Effector memory CD4-positive, alpha-beta T cell (primary cell): ENCODE data around the gene A1CF.

Experiments used
- DNase-seq, 3 donors: peaks; one replicate each; pipeline ENCODE4 v3.0.0-alpha.2; 2020
- H3K27ac ChIP-seq: 2 replicates; pipeline ENCODE4 v1.7.0; 2013; ENCODE audit warnings: mild to moderate bottlenecking, low read length, moderate library complexity; ENCODE audit not compliant: insufficient read depth, poor library complexity, severe bottlenecking
- H3K27me3 ChIP-seq: replicated peaks from 2 replicates; pipeline ENCODE4 v1.7.0; 2013; ENCODE audit warnings: mild to moderate bottlenecking, low read length; ENCODE audit not compliant: insufficient read depth, control insufficient read depth, poor library complexity, severe bottlenecking
- H3K36me3 ChIP-seq: 2 replicates; pipeline ENCODE4 v1.7.0; 2013; ENCODE audit warnings: mild to moderate bottlenecking, low read length, moderate library complexity; ENCODE audit not compliant: control insufficient read depth, insufficient read depth
- H3K4me1 ChIP-seq: 2 replicates; pipeline ENCODE4 v1.7.0; 2013; ENCODE audit warnings: low read length, mild to moderate bottlenecking; ENCODE audit not compliant: control insufficient read depth, insufficient read depth, poor library complexity, severe bottlenecking
- H3K4me3 ChIP-seq: 2 replicates; pipeline ENCODE4 v1.7.0; 2013; ENCODE audit warnings: low read length, low read depth, mild to moderate bottlenecking; ENCODE audit not compliant: insufficient read depth, poor library complexity, severe bottlenecking
- H3K9me3 ChIP-seq: 2 replicates; pipeline ENCODE4 v1.7.0; 2013; ENCODE audit warnings: mild to moderate bottlenecking, low read length, moderate library complexity; ENCODE audit not compliant: control insufficient read depth

A1CF gene

DNA sequence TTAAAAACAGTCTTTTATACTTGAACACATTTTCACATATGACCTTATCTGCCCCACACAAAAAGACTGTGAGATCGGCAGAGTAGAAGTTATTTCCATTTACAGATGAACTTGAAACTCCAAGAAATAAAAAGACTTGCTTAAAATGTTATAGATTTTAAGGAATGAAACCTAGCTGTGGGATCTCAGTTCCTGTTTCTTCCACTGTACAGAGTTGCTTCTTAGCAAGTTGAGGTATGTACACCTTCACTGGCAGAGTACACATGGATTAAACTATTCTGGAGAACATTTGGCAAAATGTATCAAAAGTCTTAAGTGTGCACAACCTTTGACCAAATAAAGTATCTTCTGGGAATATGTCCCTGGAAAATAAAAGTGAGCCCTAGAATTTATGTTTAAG, 48.3 kb downstream of the A1CF start:
- no peak for DNase-seq
- Histone ChIP-seq H3K4me3 (no peak overlapping the region), H3K27me3 (no peaks in the 10 kb centered on the region), H3K4me1 (no peaks in the 10 kb centered on the region), H3K36me3 (no peaks in the 10 kb centered on the region), H3K27ac (no peak overlapping the region), H3K9me3 (no peaks in the 10 kb centered on the region)

DNA sequence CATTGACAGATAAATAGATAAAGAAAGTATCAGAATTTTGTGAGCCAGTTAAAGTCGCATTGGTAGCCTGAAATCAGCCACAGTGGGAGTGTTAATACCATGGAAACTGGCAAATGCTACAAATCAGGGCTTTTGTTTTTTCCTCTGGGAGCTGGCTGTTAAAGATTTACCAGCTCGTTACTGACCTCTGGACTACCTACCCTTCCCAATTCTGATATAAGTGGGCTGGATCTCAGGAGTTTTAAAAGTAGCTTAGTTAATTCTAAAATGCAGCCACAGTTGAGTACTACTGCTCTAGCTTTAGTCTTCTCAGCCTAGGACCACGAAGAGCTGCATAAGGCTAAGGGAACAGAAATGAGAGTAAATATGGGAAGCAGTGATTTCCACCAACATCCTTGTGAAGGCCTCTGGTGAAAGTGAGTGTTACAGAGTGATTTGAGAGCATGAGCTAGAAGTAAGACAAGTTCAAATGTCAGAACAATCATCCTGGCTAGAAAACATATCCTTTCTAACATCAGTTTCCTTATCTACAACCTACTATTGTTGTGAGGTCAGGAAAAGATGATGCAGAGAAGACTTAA, 53.2 kb downstream of the A1CF start:
- Histone ChIP-seq H3K36me3 (no peaks in the 10 kb centered on the region), H3K27ac (no peak overlapping the region), H3K4me1 (no peaks in the 10 kb centered on the region), H3K4me3 (no peak overlapping the region), H3K9me3 (no peaks in the 10 kb centered on the region), H3K27me3 (no peaks in the 10 kb centered on the region)
- DNase-seq: no peak

DNA sequence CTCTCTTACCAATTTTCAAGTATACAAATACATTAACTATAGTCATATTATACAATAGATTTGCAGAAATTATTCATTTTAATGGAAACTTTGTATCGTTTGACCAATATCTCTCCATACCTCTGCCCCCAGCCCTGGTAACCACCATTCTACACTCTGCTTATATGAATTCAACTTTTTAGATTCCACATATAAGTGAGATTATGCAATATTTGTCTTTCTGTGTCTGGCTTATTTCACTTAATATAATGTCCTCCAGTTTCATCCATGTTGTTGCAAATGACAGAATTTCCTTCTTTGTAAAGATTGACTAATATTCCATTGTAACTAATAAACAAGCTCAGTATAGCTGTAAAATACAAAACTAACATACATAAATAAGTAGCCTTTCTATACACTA, 55.4 kb downstream of the A1CF start:
- Histone ChIP-seq H3K9me3 (no peaks in the 10 kb centered on the region), H3K27me3 (no peaks in the 10 kb centered on the region), H3K4me1 (no peaks in the 10 kb centered on the region), H3K36me3 (no peaks in the 10 kb centered on the region), H3K4me3 (no peak overlapping the region), H3K27ac (no peak overlapping the region)
- no peak for DNase-seq

DNA sequence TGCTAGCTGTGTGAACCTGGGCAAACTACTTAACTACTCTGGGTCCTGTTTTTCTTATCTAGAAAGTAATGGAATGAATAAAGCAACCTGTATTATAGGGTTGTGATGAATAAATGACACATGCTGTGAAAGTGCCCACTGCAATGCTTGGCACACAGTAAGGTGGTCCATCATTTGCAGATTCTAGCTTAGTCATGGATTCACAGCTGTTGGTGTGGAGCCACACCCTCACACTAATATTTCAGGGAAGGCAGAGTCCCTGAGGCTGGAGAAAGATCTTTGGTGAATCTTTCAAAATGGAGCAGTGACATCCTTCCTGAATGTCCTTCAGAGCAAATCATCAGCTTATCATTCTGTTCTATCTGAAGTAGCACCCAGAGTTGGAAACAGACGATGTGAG, 60.6 kb downstream of the A1CF start:
- Histone ChIP-seq H3K4me1 (no peaks in the 10 kb centered on the region), H3K4me3 (no peak overlapping the region), H3K27me3 (no peaks in the 10 kb centered on the region), H3K27ac (no peak overlapping the region), H3K9me3 (no peaks in the 10 kb centered on the region), H3K36me3 (no peaks in the 10 kb centered on the region)
- no peak for DNase-seq

DNA sequence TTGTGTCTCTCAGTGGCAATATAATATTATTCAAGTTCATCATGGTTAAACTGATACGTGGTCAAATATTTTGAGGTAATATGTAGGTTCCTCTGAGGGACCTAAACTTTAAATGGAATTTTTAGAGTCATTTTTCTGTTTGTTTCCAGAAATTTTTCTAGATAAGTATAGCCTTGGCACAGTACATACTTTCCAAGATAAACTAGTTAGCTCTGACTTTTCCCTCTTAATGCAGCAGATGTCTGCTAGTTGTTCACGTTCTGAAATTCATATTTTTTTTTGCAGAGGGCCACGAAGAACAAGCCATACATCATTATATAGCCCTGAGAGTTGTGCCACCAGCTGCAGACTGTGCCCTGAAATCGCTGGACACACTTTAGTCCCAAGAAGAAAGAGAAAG, 61.6 kb downstream of the A1CF start:
- Histone ChIP-seq H3K9me3 (no peaks in the 10 kb centered on the region), H3K27ac (no peak overlapping the region), H3K4me3 (no peak overlapping the region), H3K27me3 (no peaks in the 10 kb centered on the region), H3K4me1 (no peaks in the 10 kb centered on the region), H3K36me3 (no peaks in the 10 kb centered on the region)
- DNase-seq: no peak

DNA sequence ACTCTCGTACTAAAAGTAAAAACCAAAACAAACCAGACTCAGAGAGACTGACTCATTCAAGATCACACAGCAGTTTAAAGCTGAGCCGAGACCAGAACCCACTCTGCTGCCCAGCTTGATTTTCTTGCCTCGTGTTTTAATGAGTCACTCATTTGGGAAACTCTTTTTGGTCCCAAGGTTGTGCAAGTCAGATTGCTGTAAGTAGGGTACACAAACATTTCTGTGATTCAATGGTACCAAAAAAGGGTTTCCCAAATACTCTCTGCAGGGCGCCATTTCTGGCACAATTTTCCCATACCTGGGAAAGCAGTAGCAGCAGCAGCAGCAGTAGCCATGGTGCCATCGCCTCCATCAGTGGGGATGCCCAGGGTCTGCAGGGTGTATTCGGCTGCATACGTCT, 75.8 kb downstream of the A1CF start:
- Histone ChIP-seq H3K9me3 (no peaks in the 10 kb centered on the region), H3K4me3 (no peak overlapping the region), H3K27ac (no peak overlapping the region), H3K36me3 (no peaks in the 10 kb centered on the region), H3K4me1 (no peaks in the 10 kb centered on the region), H3K27me3 (no peaks in the 10 kb centered on the region)
- no peak for DNase-seq

DNA sequence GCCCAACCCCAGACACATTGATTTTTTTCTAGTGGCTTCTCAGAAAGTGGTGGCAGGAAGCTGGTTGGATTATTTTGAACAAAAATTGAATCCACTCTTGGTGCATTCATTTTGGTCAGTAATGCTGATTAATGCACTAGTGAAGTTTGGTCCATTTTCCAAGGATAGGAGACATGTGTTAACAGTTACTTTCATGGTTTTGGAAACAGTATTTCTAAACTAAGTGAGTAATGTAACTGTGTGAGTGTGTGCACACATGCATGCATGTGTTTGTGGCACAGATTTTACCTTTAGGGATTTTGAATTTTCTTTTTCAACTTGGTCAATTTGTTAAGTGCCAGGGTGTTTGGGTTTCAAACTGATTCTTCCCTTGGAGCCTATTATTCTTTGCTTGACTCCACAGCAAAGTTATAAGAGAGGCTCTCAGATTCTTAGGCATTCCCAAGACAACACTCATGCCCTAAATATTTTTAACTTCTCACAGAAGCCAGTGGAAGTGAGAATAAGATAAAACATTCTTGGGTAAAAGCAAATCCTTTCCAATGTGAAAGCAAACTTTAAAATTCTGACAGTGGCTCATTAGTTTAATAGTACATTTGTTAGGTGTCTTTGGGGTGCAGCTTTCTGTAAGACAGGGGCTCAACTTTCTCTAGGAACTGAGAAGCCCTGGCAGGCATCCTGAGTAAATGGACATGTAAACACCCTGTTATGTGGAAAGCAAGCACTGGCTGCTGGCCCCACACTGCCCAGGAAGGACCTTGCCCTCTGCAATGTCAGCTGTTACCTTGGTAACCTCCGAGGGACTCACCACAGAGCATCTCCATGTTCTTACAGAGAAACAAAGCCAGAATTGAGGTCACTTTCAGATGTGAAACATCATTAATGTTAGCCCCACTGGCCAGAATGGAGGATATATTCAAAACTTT, 77.3 kb downstream of the A1CF start:
- no peak for DNase-seq
- Histone ChIP-seq H3K27me3 (no peaks in the 10 kb centered on the region), H3K4me1 (no peaks in the 10 kb centered on the region), H3K36me3 (no peaks in the 10 kb centered on the region), H3K4me3 (no peak overlapping the region), H3K9me3 (no peaks in the 10 kb centered on the region), H3K27ac (no peak overlapping the region)

DNA sequence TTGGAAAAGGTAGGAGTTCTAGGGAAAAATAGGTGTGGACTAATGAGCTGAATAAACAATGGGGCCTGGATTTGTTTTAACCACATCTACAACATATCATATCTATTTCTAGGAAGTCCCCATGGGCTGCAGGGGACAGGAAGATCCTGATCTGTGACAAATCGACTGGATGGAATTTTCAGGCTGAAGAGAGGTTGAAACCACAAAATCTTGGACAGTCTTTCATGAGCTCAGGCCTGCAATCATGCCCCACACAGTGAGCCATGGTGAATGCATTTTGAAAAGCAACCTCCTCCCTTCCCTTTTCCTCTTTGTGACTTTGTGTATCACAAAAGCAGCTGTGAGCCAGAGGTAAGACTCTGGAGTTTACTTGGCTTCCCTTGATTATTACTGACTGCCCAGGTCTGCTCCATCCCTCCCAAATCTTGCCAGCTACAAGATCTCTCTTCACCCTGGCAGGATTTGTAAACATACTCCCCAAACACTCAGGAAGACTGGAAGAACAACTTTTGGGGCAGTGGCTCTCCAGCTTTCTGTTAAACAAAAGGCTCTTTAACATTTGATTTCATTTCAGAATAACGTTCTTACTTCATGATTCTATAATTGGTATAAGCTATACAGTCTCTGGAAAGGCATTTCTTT, 79.3 kb downstream of the A1CF start:
- Histone ChIP-seq H3K4me1 (no peaks in the 10 kb centered on the region), H3K36me3 (no peaks in the 10 kb centered on the region), H3K4me3 (no peak overlapping the region), H3K9me3 (no peaks in the 10 kb centered on the region), H3K27ac (no peak overlapping the region), H3K27me3 (no peaks in the 10 kb centered on the region)
- no peak for DNase-seq

DNA sequence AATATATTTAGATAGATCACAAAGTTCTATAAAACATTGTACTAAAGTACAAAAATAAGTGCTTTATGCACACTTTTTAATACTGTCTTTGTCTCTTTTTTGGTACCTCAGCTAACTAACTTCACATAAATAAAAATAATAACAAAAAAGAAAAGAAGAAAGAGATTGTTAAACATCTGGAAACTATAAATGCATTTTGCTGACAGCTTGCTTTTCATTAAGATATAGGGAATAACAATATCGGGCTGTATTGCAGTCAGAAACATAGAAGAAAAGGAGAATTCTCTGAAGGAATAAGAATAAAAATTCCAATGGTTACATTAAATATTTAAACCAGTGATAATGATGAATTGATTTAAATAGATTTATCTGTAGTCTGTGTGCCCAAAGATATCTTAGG, 85.8 kb downstream of the A1CF start:
- Histone ChIP-seq H3K27me3 (no peaks in the 10 kb centered on the region), H3K36me3 (no peaks in the 10 kb centered on the region), H3K9me3 (no peaks in the 10 kb centered on the region), H3K4me1 (no peaks in the 10 kb centered on the region), H3K4me3 (no peak overlapping the region), H3K27ac (no peak overlapping the region)
- no peak for DNase-seq

DNA sequence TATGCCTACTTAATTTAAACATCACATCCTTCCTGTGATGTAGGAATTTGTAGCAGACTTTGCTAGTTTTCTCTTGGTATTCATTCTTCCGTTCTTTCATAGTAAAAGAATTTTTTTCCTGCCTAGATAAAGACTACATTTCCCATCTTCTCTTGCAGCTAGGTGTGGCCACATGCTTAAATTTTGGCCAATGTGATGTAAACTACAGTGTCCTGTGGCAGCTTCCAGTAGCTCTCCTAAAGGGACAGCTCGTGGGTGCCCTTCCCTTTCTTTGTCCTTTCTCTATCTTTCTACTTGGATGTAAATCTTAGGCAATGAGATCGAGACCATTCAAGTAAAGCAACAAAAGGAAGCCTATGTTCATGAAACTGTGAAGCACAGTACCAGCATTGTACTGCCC, 87.1 kb downstream of the A1CF start:
- H3K36me3 ChIP-seq: no peaks in the 10 kb centered on the region
- H3K27me3 ChIP-seq: no peaks in the 10 kb centered on the region
- no peak for DNase-seq
- no peak overlapping the region for H3K4me3 ChIP-seq
- no peaks in the 10 kb centered on the region for H3K9me3 ChIP-seq
- no peaks in the 10 kb centered on the region for H3K4me1 ChIP-seq
- no peak overlapping the region for H3K27ac ChIP-seq
